PC-3 (cell line): ENCODE results near the gene PIGP.

Experiments used
- CTCF ChIP-seq: fragments of 300-600 bp; sonication (generic); conservative IDR thresholded peaks from 2 replicates; pipeline ENCODE4 v1.5.1; 2017; ENCODE audit warnings: antibody characterized with exemption, low read depth, mild to moderate bottlenecking, low read length
- EZH2 ChIP-seq: fragments of 300-600 bp; sonication (generic); IDR thresholded peaks from one replicate; pipeline ENCODE4 v1.6.1; 2017; ENCODE audit warnings: antibody characterized with exemption, mild to moderate bottlenecking, low read length; ENCODE audit not compliant: unreplicated experiment

- no peak for TF ChIP-seq CTCF
- TF ChIP-seq EZH2, result no peak
Observed at GRCh38 chr21:37085726-37086125, 12.9 kb upstream of the PIGP start.
